Stimulated activated CD8-positive, alpha-beta memory T cell treated with anti-CD3 and anti-CD28 coated beads, Interleukin-15, amount 100 ng/mL, for 1 hour (primary cell): Measurements from ENCODE around the gene FBXW10.
"Not testable (repeated sequence)": the region's sequence is repeated elsewhere in the genome, so short reads cannot be mapped to it uniquely, and the experiment has no call there.

Source experiments
- DNase-seq: peaks from one replicate; pipeline ENCODE4 v3.0.0-alpha.2; 2020; ENCODE audit warnings: low read depth

FBXW10 gene

GRCh38 chr17:18750242-18750641, 6.4 kb downstream of the FBXW10 start:
- DNase-seq, result not testable (repeated sequence)

GRCh38 chr17:18753829-18754409, 10.1 kb downstream of the FBXW10 start:
- DNase-seq, result not testable (repeated sequence)

- DNase-seq, result not testable (repeated sequence)
These were observed 12.1 kb downstream of the FBXW10 start for GRCh38 chr17:18755969-18756368.

GRCh38 chr17:18757368-18758044, 13.7 kb downstream of the FBXW10 start:
- not testable (repeated sequence) for DNase-seq

- not testable (repeated sequence) for DNase-seq
These were observed 14.5 kb downstream of the FBXW10 start for GRCh38 chr17:18758344-18758743.

GRCh38 chr17:18760221-18760620, 16.4 kb downstream of the FBXW10 start:
- not testable (repeated sequence) for DNase-seq

GRCh38 chr17:18770572-18770971, 26.7 kb downstream of the FBXW10 start:
- DNase-seq, result not testable (repeated sequence)

- not testable (repeated sequence) for DNase-seq
These were observed 27.2 kb downstream of the FBXW10 start for GRCh38 chr17:18771066-18771465.

- no peak for DNase-seq
These were observed 28.6 kb downstream of the FBXW10 start for GRCh38 chr17:18772471-18772870.

GRCh38 chr17:18780991-18781718, 37.3 kb downstream of the FBXW10 start, which contains the start of gene TVP23B:
TSS of gene TVP23B (plus strand) at chr17:18781183. CDS start at chr17:18781294, 111 bp downstream.
- peak; percentile 92 for DNase-seq

GRCh38 chr17:18781805-18782204, 38.0 kb downstream of the FBXW10 start:
- DNase-seq, result not testable (repeated sequence)

- not testable (repeated sequence) for DNase-seq
These were observed 42.1 kb downstream of the FBXW10 start for GRCh38 chr17:18785933-18786332.

GRCh38 chr17:18786890-18787289, 43.0 kb downstream of the FBXW10 start:
- not testable (repeated sequence) for DNase-seq

GRCh38 chr17:18791402-18791801, 47.5 kb downstream of the FBXW10 start:
- not testable (repeated sequence) for DNase-seq

GRCh38 chr17:18794841-18795240, 51.0 kb downstream of the FBXW10 start:
- not testable (repeated sequence) for DNase-seq

GRCh38 chr17:18796887-18797286, 53.0 kb downstream of the FBXW10 start:
- DNase-seq, result not testable (repeated sequence)

GRCh38 chr17:18803458-18804245, 59.8 kb downstream of the FBXW10 start:
- DNase-seq, result not testable (repeated sequence)

GRCh38 chr17:18815924-18816323, 72.1 kb downstream of the FBXW10 start:
- DNase-seq, result not testable (repeated sequence)

GRCh38 chr17:18816489-18817371, 72.9 kb downstream of the FBXW10 start:
- peak; percentile 4 for DNase-seq

- not testable (repeated sequence) for DNase-seq
These were observed 77.6 kb downstream of the FBXW10 start for GRCh38 chr17:18821430-18821829.

- DNase-seq, result not testable (repeated sequence)
These were observed 83.8 kb downstream of the FBXW10 start for GRCh38 chr17:18827613-18828012.
